Hematopoietic multipotent progenitor cell treated with erythropoietin and hydrocortisone succinate and interleukin-3 and kit ligand, for 15 days (in vitro differentiated cells): Measurements from ENCODE around the gene AP3S2.
"Not testable (repeated sequence)": the region's sequence is repeated elsewhere in the genome, so short reads cannot be mapped to it uniquely, and the experiment has no call there.

Experiments used
- DNase-seq: peaks from one replicate; pipeline ENCODE4 v3.0.0-alpha.2; 2015; ENCODE audit warnings: low spot score

AP3S2 gene

DNA sequence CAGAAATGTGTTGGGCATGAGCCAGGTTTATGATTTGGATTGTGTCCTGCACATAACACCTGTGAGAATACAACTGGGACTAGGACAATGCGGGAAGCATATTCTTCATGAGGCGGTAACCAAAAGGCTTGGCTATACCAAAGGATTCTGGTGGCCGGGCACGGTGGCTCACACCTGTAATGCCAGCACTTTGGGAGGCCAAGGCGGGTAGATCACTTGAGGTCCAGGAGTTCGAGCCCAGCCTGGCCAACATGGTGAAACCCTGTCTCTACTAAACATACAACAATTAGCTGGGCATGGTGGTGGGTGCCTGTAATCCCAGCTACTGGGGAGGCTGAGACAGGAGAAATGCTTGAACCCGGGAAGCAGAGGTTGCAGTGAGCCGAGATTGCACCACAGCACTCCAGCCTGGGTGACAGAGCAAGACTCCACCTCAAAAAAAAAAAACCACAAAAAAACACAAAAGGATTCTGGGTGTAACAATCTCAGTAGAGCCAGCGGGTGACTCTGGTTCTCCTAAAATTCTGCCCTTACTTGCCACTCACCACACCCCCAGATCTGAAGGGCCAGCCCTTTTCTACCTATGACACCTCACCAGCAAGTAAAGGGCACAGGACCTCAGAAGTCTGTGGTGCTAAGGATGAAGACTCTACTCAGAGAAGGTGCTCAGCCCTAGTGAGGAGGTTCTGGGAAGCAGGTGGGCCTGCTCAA is 59.2 kb downstream of the AP3S2 start:
- not testable (repeated sequence) for DNase-seq

DNA sequence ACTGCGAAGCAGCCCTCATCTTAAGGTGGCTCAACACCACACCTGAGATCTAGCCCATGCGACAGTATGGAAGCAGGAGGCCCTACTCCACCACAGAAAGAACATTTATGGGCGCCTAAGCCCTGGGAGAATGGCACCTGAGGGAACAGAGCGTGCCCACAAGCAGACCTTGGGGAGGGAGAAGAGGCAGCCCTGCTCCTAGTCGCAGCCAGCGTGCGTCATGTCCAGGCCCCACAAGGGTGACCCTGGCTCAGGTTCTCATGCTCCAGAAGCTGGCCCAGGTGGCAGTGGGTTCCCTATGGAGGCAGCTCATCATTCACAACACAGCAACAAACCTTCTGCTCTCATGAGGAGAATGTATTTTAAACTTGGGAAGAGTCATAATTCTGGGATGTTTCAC is 59.8 kb downstream of the AP3S2 start:
- no peak for DNase-seq

DNA sequence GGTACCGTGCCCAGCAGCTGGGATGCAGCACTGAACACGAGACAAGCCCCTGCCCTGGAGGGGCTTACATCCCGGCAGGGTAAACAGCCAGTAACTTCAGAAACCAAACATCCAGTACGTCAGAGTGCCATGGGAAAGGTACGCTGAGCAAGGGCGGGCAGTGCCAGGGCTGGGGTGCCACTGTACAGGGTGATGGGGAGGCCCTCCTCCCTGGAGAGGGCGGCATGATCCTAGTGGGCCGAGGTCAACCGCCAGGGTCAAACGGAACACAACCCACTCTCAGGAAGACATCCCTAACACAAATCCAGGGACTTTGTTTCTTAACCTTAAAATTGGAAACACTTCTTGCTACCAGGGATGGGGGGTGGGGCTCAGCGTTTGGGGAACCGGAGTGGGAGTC is 63.2 kb downstream of the AP3S2 start:
- DNase-seq = no peak

DNA sequence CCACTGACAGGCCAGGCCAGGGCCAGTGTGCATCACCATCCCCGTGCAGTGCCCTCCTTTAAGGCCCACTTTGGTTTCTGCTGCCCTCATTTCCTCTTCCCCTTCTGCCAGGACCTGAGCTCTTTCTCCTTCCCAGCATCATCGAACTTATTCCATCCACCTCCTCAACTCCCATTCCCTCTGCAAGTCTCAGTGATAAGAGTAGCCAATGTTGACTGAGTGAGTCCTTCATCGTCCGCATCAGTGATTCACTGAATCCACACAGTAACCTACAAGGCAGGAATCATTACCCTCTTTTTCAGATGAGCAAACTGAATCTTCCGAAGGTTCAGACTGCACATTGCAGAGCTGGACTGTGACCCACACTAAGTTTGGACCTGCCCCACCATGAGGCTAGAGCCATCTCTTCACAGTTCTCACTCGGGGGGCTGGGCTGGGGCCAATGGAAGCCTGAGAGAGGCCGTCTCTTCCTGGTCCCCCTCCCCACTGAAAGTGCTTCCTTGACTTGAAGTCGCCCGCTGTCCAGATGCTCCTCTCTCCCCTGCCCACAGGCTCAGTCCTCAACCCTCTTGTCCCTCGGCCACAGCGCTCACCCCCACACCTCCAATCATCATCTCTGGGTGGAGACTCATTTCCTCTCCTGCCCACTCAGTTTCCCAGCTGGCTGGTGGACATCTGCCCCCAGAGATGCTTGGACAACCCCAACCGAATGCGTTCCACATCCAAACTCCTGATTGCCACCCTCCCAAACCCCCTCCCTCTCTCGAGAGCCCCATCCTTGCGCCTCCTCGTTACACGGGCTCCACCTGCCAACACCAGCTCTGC is 64.0 kb downstream of the AP3S2 start:
- DNase-seq = no peak

DNA sequence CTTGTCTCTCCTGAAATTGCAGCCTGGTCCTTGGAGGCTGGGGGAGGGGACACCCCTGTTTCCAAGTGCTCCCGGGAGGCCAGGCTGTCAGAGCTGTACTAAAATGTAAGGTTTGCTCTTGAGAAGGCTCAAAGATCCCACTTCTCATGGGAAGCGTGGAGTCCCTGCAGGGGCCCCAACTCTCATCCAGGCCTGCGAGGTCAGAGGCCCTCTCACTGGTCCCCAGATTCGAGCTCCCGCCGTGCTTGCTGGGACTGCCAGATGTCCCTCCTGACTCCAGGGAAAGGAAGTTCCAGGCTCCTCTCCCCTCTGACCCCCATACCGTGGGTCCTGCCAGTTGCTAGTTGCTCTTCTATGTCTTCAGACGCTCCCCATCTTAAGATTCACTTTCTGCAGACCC is 64.6 kb downstream of the AP3S2 start:
- DNase-seq = no peak

DNA sequence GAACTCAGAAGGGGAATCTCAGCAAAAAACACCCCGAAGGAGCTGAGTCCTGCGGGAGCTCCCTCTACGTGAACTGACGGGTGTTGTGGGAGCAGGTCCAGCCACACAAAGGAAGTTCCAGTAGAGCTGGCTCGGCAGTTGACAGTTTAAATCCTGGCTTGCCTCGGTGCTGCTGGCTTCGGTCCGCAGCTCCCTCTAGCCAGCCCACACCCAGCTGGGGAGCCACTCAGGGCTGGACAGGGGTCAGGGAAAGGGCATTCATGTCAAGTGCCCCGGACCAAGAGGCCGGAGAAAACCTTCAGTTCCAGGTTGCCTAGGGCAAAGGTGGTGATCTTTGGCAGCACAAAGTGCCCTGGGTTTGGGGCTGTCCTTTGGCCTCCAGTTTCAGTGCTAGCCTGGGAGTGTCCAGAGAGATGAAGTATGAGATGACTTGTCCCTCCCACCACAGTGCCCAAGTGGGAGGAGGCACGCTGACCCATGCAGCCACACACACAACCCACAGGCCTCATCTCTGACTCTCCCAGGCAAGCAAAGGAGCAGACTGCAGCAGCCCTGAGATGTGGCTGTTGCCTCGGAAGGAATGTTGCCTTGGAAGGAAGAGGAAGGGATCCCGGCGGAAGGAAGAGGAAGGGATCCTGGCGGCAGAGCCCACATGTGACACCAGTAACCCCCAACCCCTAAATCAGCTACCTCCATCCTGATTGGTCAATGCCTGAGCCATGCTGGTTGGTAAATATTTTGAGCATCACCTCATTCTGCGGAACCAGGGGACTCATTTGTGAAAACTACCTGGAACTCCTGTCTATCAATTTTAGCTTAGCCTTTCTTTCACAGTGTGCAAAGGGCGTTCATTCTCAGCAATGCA is 65.3 kb downstream of the AP3S2 start:
- no peak for DNase-seq

DNA sequence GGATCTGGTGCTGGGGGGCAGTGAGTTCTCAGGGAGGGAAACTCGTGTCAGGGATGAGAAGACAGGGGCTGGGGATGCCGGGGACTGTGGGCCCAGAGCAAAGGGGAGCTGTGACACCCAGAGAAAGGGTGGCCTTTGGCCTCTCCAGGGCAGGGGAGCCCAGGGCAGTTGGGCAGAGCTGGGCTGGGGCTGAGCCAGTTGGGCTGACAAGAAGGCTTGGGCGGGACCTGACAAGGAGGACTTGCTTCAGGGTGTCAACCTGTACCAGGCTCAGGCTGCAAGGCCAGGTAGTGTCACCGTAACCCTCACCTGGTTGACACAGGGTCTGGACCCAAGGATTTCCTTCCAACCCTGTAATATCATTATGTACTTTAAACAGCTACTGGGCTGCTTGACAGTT is 66.0 kb downstream of the AP3S2 start:
- no peak for DNase-seq

DNA sequence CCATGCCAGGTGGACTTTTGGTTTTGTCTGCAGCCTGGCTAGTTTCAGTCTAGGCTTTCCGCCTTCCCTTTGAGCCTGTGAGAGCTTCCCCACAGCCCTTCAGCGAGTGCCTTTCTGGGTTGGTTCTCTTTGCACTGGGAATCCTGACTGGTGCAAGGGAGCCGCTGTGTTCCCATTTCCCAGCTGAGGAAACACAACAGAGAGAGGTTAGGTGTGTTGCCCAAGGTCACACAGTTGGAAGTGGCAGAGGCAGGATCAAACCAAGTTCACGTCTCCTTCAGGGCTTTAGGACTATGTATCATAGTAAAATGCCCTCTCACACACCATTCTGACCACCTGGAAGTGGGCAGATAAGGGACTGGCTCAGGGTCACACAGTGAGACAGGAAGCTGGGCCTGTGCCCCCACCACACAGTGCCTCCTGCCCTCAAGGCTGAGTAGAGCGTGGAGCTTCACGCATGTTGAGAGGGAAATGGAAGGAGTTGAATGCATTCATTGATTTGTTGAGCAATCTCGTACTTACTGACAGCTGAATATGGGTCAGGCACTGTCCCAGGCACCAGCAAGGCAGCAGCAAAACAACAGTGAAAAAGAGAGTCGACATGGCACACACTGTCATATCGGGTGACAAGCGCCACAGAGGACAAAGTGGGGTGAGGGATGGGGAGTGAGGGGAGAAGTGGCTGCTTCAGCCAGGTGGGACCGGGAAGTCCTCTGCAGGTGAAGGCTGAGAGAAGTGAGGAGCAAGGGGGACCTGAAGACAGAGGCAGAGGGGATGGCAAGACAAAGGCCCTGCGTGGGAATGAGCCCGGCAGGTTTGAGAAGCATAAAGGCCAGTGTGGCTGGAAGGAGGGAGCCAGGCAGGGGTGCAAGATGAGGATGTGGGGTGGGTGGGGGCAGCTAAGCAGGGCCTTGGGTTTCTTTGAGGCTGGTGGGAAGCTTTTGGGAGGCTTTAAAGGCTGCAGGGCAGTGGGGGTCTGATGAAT is 66.8 kb downstream of the AP3S2 start:
- DNase-seq = no peak

DNA sequence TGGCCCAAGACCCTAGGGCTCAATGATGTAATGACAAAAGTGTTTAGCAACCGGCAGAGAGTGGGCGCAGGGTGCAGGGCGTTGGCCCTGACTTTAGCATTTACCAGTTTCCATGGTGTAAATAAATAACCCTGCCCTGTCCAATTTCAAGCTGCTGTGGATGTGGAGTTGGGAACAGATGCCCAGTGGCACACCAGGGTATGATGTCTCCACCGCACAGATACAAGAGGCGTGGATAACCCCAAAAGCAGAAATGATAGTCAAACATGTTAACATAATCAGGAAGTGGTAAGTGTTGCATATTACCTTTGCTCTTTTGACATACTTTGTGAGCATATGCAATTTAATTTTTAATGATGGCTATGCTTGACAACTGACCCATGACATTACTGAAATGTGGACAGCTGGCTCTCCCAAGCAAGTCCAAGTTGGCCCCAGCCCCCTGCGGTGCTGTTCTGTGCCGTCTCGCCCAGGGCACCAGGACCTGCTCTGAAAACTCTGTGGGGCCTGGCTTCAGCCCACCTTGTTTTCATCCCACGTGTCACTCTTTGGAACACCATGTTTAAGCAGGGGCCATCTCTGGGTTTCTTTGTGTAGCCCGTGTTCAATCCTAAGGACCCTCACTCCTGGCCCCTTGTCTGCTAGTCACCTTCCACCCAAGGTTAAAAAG is 68.4 kb downstream of the AP3S2 start:
- DNase-seq = no peak

DNA sequence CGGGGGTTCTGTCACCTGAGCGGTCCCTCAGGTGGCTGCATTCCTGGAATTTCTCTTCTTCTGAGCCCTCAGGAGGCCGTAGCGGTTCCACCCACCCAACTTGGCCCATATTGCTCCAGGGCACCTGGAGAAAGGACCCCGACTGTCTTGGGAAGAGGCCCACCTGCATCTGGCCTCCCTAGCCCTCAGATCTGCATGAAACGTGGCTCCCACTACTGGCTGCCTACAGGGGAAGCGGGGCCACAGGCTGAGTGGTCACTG is 69.3 kb downstream of the AP3S2 start:
- no peak for DNase-seq

DNA sequence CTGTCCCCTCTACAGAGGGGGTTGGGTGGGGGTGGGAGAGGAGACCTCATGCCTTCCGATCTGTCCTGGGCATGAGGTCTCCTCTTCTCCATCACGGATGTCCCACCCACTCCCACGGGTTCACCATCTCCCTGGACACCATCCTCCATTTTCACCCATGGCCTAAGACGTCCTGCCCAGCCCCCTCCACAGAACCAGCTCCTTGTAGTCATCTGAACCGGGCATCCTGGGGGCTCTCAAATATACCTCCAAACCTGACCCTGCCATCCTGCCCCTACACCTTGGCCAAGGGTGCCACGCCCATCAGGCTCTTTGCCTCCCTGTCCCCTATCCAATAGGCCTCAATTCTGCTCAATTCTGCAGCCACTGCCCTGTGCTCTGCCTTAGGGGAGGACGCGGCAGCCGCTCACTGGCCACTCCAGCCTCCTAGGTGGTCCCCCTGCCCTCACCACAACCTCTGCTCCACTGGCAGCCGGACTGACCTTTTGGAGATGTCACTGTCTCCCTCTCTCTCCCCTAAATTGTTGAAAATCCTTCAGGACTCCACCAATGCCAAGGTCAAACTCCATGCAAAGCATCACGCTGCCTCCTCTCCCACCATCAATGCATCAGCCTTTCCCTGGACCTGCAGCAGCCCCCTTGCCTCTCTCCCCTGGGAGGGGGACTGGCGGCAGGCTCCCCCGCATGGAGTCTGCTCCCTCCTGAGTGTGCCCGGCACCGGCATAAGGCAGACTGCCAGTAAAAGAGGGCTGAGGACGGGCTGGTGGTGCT is 69.8 kb downstream of the AP3S2 start:
- no peak for DNase-seq

DNA sequence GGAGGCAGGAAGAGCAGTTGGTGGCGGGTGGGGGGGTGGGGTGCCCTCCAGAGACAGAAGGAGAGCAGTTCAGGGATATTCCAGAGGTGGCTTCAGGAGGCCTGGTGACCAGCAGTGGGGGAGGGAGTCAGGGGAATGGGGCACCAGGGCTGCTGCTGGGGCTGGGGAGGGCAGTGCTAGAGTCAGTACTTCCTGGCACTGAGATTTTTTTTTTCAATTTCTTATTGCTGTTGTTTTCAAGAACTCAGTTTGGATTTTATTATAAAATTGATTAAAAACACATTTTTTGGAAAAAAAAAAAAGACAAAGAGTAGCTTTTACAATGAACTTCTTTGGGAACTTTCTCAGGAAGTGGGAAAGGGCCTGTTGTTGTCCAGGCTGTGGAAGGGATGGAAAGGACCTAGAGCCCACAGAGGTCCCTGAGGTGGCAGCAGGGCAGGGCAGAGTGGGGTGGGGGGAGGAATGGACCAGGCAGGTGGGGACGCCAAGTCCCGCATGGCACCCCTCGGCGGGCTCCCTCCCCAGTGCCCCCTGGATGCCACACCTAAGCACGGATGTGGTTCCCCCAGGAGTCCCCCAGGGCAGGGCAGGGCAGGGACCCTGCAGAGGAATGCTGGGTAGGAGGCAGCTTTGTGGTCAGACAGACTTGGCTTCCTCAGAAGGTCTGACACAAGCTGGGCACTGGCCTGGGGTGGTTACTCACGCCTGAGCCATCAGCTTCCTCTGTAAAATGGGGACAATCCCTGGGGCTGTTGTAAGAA is 70.7 kb downstream of the AP3S2 start:
- no peak for DNase-seq

DNA sequence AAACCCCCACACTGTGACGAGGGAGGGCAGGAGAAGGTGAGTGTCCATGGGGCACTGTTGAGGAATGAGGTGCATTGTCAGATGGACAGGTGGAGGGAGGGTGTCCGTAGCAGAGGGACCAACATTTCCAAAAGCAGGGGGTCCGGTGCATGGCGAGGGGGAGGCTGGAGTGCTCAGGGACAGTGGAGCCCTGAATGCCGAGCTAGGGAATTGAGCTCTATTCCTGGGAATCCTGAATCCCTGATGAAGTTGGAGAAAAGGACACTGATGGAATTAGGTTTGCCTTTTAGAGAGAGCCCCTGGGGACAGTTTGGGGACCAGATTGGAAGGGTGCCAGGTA is 71.2 kb downstream of the AP3S2 start:
- DNase-seq = no peak

DNA sequence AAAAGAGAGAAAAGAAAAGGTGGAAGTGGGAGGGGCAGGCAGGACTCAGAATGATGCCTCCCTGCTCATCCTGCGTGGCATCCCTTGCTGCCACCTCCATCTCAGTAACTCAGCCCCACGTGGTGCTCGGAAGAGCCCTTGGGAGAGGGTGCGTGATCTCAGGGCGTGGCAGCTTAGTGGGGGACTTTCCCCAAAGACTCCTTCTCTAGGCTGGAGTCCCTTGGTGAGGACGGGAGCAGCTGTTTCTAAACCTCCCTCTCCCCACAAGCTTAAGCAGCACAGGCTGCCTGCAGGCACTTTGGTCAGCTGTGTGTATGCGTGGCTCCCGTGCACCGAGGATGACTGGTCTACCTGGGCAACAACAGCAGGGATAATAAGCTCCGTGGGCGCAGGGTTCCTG is 71.8 kb downstream of the AP3S2 start:
- DNase-seq = no peak

DNA sequence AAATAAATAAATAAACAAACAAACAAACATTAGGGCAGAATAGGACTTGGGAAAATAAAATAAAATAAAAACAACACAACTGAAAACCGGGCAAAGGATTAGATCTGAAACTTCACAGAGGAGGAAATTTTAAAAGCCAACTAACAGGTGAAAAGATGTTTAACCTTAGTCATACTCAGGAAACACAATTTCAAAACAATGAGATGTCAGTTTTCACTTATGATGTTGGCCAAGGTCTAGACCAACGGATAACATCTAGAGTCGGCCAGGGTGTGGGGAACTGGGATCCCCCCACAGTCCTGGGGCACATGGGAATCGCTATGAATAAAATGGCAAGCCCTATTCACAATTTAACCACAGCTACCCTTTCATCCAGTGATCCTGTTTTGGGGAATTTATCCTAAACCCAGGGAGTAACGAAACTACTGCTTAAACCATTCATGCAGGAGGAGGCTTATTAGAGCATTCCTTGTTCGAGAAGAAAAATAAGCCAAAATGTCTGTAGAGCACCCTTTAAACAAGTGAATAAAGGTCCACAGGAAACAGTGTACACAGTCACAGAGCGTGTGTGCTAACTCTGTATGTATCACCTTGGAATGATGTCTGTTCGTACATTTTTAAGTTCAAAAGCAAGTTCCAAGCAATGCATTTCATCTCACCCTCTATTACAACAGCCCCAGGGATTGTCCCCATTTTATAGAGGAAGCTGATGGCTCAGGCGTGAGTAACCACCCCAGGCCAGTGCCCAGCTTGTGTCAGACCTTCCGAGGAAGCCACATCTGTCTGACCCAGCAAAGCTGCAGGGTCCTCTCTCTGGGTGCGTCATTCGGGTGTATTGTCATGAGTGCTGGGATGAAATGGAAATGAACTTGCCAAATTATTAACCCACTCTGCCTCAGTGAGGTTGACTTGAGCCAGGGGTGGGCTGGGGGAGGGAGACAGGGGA is 72.9 kb downstream of the AP3S2 start:
- no peak for DNase-seq

DNA sequence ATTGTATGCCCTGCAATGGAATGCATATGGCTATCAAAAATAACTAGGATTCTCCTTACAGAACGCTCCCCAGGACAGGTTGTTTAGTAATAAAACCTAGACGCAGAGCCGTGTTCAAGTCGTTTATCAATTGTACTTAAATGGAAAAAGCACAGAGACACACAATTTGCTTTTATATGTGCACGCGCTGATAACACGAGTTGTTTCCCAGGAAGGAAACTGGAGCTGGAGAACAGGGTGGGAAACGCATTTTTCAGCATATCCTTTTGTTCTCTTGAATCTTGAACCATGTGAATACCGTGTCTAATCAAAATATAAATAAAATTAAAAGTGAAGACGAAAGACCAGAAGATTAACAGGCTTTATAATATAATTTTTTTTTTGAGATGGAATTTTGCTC is 75.5 kb downstream of the AP3S2 start:
- no peak for DNase-seq

DNA sequence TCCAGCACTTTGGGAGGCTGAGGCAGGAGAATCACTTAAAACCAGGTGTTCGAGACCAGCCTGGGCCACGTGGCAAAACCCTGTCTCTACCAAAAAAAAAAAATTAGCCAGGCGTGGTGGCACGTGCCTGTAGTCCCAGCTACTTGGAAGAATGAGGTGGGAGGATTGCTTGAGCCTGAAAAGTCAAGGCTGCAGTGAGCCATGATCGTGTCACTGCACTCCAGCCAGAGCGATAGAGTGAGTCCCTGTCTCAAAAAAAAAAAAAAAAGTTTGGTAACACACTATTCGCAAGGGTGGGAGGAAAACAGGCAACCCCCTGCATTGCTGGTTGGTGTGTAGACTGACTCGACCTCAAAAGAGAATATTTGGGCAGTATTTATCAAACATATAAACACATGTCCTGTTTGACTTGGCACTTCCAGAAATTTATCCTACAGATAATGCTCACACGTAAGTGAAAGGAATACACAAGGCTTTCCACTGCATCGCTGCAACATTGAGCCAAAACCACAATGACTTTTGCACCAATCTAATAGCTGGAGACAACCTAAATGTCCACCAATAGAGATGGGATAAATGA is 76.0 kb downstream of the AP3S2 start:
- DNase-seq = no peak

DNA sequence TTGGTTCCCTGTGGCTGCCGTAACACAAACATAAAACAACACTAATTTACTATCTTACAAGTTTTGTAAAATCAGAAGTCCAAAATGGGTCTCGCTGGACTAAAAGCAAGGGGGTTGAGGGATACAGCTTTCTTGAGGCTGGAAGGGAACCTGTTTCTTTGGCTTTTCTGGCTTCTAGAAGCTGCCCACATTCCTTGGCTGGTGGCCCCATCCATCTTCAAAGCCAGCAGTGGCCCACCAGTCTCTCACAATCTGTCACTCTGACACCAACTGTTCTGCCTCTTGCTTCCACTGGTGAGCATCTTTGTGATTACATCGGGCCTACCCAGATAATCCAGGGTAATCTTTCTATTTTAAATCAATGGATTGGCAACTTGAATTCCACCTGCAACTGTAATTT is 78.0 kb downstream of the AP3S2 start:
- DNase-seq = no peak
